COLO668 (cell line): Measurements from ENCODE around the gene CAMK2A.

Experiments
- DNase-seq: peaks from one replicate; lab custom pipeline; 2025; ENCODE audit not compliant: unreplicated experiment; lab: John Stamatoyannopoulos, UW

Gene CAMK2A

GRCh38 chr5:150173161-150173560, 116.4 kb downstream of the CAMK2A start:
- DNase-seq: no peak

GRCh38 chr5:150172556-150172955, 117.0 kb downstream of the CAMK2A start:
- no peak for DNase-seq

- no peak for DNase-seq
Measured at GRCh38 chr5:150172145-150172544, 117.4 kb downstream of the CAMK2A start.
